ENCODE measurements around the gene PTGR3. TPM values are rescaled to one million over a fixed set of nuclear protein-coding genes. Genes with fewer than 3 reads are reported as not detected.

Gene PTGR3
- total and polyA plus RNA-seq, 12 donors: 8.8 to 40.2 (median 19.3) TPM

- TF ChIP-seq POLR2A (IDR thresholded peaks at IDR 0.05): no peak
- TF ChIP-seq CTCF (IDR thresholded peaks at IDR 0.05): no peak
- H3K4me3 ChIP-seq: no peak overlapping the region
- intact Hi-C loops (cut with DNase I): no loop called here
Measured at GRCh38 chr18:75202696-75203365, 6.1 kb downstream of the PTGR3 start.

GRCh38 chr18:75201282-75202270 is 7.4 kb downstream of the PTGR3 start:
- WGBS, 4 donors: 93 to 98% (median 96%) methylated on average over 16 to 18 of the region's 18 CpGs
- Histone ChIP-seq H3K4me1 (replicated peaks in 1 of 2) (peaks cover 13 to 50% of the 10 kb centered on the region in 2 donors), H3K27ac (no peak overlapping the region), H3K9me3 (replicated peaks in 1 of 3) (no peaks in the 10 kb centered on the region), H3K36me3 (replicated peaks in 1 of 2) (peaks cover 0 to 6% of the 10 kb centered on the region in 2 donors), H3K27me3 (no peaks in the 10 kb centered on the region), H3K4me3 (no peak overlapping the region)
- DNase-seq: no peak
- TF ChIP-seq CTCF (IDR thresholded peaks at IDR 0.05) (no peak), POLR2A (IDR thresholded peaks at IDR 0.05) (no peak)
- intact Hi-C loops (cut with DNase I): no loop called here

More at GRCh38 chr18:75202696-75203365, 6.1 kb downstream of the PTGR3 start:
- Histone ChIP-seq H3K36me3 (replicated peaks in 1 of 2) (peaks cover 0 to 6% of the 10 kb centered on the region in 2 donors), H3K9me3 (replicated peaks in 1 of 3) (no peaks in the 10 kb centered on the region), H3K27ac (peak overlapping the region in 1 of 5 donors; percentile 33), H3K27me3 (no peaks in the 10 kb centered on the region), H3K4me1 (replicated peaks in 1 of 2) (peaks cover 13 to 58% of the 10 kb centered on the region in 2 donors)
- no peak for DNase-seq
- WGBS, 4 donors: 72 to 80% (median 76%) methylated on average over 6 of the region's 6 CpGs

- Histone ChIP-seq H3K9me3 (replicated peaks in 1 of 3) (no peaks in the 10 kb centered on the region), H3K4me1 (replicated peaks in 1 of 2) (peaks cover 13 to 44% of the 10 kb centered on the region in 2 donors), H3K36me3 (replicated peaks in 1 of 2) (peaks cover 0 to 6% of the 10 kb centered on the region in 2 donors), H3K27ac (no peak overlapping the region), H3K27me3 (no peaks in the 10 kb centered on the region), H3K4me3 (no peak overlapping the region)
- WGBS, 4 donors: 85 to 92% (median 86%) methylated on average over 7 of the region's 7 CpGs
- no peak for DNase-seq
- intact Hi-C loops (cut with DNase I): no loop called here
- TF ChIP-seq POLR2A (IDR thresholded peaks at IDR 0.05): no peak
- no peak for TF ChIP-seq CTCF (IDR thresholded peaks at IDR 0.05)
Measured at GRCh38 chr18:75200605-75201280, 8.2 kb downstream of the PTGR3 start.

- 92 to 97% (median 96%) methylated on average over 13 of the region's 13 CpGs for WGBS, 4 donors
- peaks cover 0 to 6% of the 10 kb centered on the region in 2 donors for H3K36me3 ChIP-seq (replicated peaks in 1 of 2)
- H3K27ac ChIP-seq: no peak overlapping the region
- no peak overlapping the region for H3K4me3 ChIP-seq
- intact Hi-C loops (cut with DNase I): no loop called here
- peaks cover 11 to 42% of the 10 kb centered on the region in 2 donors for H3K4me1 ChIP-seq (replicated peaks in 1 of 2)
- TF ChIP-seq CTCF (IDR thresholded peaks at IDR 0.05): no peak
- TF ChIP-seq POLR2A (IDR thresholded peaks at IDR 0.05): no peak
- no peaks in the 10 kb centered on the region for H3K27me3 ChIP-seq
- no peaks in the 10 kb centered on the region for H3K9me3 ChIP-seq (replicated peaks in 1 of 3)
- no peak for DNase-seq
Measured at GRCh38 chr18:75200071-75200470, 8.9 kb downstream of the PTGR3 start.
